Measurements from ENCODE around the gene SLC12A2. TPM values are rescaled to one million over a fixed set of nuclear protein-coding genes. Genes with fewer than 3 reads are reported as not detected.

The SLC12A2 gene
- total RNA-seq, 1 experiment from 2014 or later = 41.2 TPM

- no peak overlapping the region for H2AFZ ChIP-seq (ENCODE audit: low read depth, low read length, poor library complexity, severe bottlenecking)
- no peaks in the 10 kb centered on the region for H3K9me2 ChIP-seq (ENCODE audit: insufficient read depth)
- no peak overlapping the region for H3K4me2 ChIP-seq (ENCODE audit: low read length)
- POLR2A ChIA-PET = no interaction called here
- no peaks in the 10 kb centered on the region for H3K9me3 ChIP-seq (ENCODE audit: control insufficient read depth in 1 of 2, insufficient read depth in 1 of 2, low read depth in 1 of 2, low read length in 2 of 2)
- no peaks in the 10 kb centered on the region for H3K27me3 ChIP-seq (ENCODE audit: insufficient read depth, low read length)
- no peaks in the 10 kb centered on the region for H3K4me1 ChIP-seq (ENCODE audit: control insufficient read depth in 1 of 2, insufficient read depth in 2 of 2, low read length in 2 of 2)
- TF ChIP-seq CTCF (IDR thresholded peaks at IDR 0.05 in 2 of 3, conservative IDR thresholded peaks at IDR 0.05 in 1 of 3; ENCODE audit: borderline replicate concordance in 1 of 3, insufficient read depth in 1 of 3, low read depth in 2 of 3, low read length in 2 of 3) (no peak), RAD21 (IDR thresholded peaks at IDR 0.05; ENCODE audit: low read depth) (no peak)
- 0 out of 2 replicates have a peak, but pooled peaks cover 3% of the 10 kb centered on the region for H4K20me1 ChIP-seq (ENCODE audit: insufficient read depth)
- H3K36me3 ChIP-seq (ENCODE audit: control insufficient read depth in 1 of 2, insufficient read depth in 2 of 2, low read length in 2 of 2) = no peaks in the 10 kb centered on the region
- DNase-seq (ENCODE audit: low read depth, low spot score) (no peak), ATAC-seq (no peak)
- no peak overlapping the region for H3K27ac ChIP-seq (ENCODE audit: low read depth, low read length)
- BruUV-seq (replicated peaks) = no TSS peak
- RAD21 ChIA-PET (ENCODE audit: low non-redundant PET in 1 of 2, low total read pairs in 2 of 2, uncharacterized antibody in 2 of 2, unreplicated experiment in 2 of 2) = no interaction called here
- H3K9ac ChIP-seq (ENCODE audit: low read length) = no peak overlapping the region
- H3K4me3 ChIP-seq (replicated peaks in 1 of 2; ENCODE audit: low read depth in 1 of 2, low read length in 2 of 2) = no peak overlapping the region
- CTCF ChIA-PET = interaction anchor here (1.1 kb wide), 1 partner anchor 197 kb away, joined by 3 read pairs; no protein-coding TSS in a partner anchor
- intact Hi-C loops (cut with micrococcal nuclease) = no loop called here
- H3K79me2 ChIP-seq (ENCODE audit: insufficient read depth, low read length) = peaks cover 84% of the 10 kb centered on the region
Observed at GRCh38 chr5:128105203-128105602, 21.6 kb downstream of the SLC12A2 start.

- ChIA-PET CTCF (no interaction called here), RAD21 (ENCODE audit: low non-redundant PET in 1 of 2, low total read pairs in 2 of 2, uncharacterized antibody in 2 of 2, unreplicated experiment in 2 of 2) (no interaction called here), POLR2A (no interaction called here)
- no peaks in the 10 kb centered on the region for H3K9me3 ChIP-seq (ENCODE audit: control insufficient read depth in 1 of 2, insufficient read depth in 1 of 2, low read depth in 1 of 2, low read length in 2 of 2)
- H3K36me3 ChIP-seq (ENCODE audit: control insufficient read depth in 1 of 2, insufficient read depth in 2 of 2, low read length in 2 of 2) = no peaks in the 10 kb centered on the region; a peak in 1 of 4 replicates
- H4K20me1 ChIP-seq (ENCODE audit: insufficient read depth) = 0 out of 2 replicates have a peak, but pooled peaks cover 3% of the 10 kb centered on the region
- TF ChIP-seq JUND (IDR thresholded peaks at IDR 0.05) = no peak
- TF ChIP-seq FOSL1 (IDR thresholded peaks at IDR 0.05; ENCODE audit: low read depth) = no peak
- no TSS peak for BruUV-seq (replicated peaks)
- H3K27me3 ChIP-seq (ENCODE audit: insufficient read depth, low read length) = no peaks in the 10 kb centered on the region
- peaks cover 54% of the 10 kb centered on the region for H3K79me2 ChIP-seq (ENCODE audit: insufficient read depth, low read length)
- H3K9me2 ChIP-seq (ENCODE audit: insufficient read depth) = no peaks in the 10 kb centered on the region
- no peak overlapping the region for H3K27ac ChIP-seq (ENCODE audit: low read depth, low read length)
- intact Hi-C loops (cut with micrococcal nuclease) = no loop called here
- no peak overlapping the region for H2AFZ ChIP-seq (ENCODE audit: low read depth, low read length, poor library complexity, severe bottlenecking)
- no peak overlapping the region for H3K4me3 ChIP-seq (replicated peaks in 1 of 2; ENCODE audit: low read depth in 1 of 2, low read length in 2 of 2)
- no peak overlapping the region for H3K4me2 ChIP-seq (ENCODE audit: low read length)
- ATAC-seq (no peak), DNase-seq (ENCODE audit: low read depth, low spot score) (no peak)
- no peak overlapping the region for H3K9ac ChIP-seq (ENCODE audit: low read length)
- H3K4me1 ChIP-seq (ENCODE audit: control insufficient read depth in 1 of 2, insufficient read depth in 2 of 2, low read length in 2 of 2) = peaks cover 0 to 6% of the 10 kb centered on the region in 2 experiments; a peak in 1 of 4 replicates
Observed at GRCh38 chr5:128109138-128109537, 25.6 kb downstream of the SLC12A2 start.

Measured in HCT116 (cell line).